HepG2 (cell line): ENCODE results near the gene FBXO28. TPM values are rescaled to one million over a fixed set of nuclear protein-coding genes. Genes with fewer than 3 reads are reported as not detected.

Source experiments
- ATAC-seq: fragments of 200-7000 bp; cut with Tn5 transposase; 3 replicates; pipeline ENCODE4 v1.9.1; 2020; ENCODE audit warnings: mild to moderate bottlenecking, moderate library complexity
- BruUV-seq: library from RNA; stranded (reverse); fragments of 400-500 nt; replicated peaks from 2 replicates; lab custom pipeline; 2021; lab: Mats Ljungman, UMichigan
- CTCF ChIA-PET: fragments of 300-600 bp; formaldehyde crosslinking; extraction: SDS; loops from one replicate; lab custom pipeline; 2021; ENCODE audit warnings: low total read pairs, inconsistent platforms, low intra/inter-chr PET ratio; lab: Yijun Ruan, JAX
- POLR2A ChIA-PET: fragments of 350-600 bp; sonication (Branson Sonifier 250); formaldehyde crosslinking; loops from one replicate; lab custom pipeline; 2020; ENCODE audit warnings: antibody characterized with exemption, inconsistent platforms; lab: Yijun Ruan, JAX
- DNase-seq: peaks from one replicate; pipeline ENCODE4 v3.0.0-alpha.2; 2015; ENCODE audit warnings: low spot score
- FAIRE-seq: peaks from 3 replicates; lab custom pipeline; 2011; peaks lifted over from hg19 to GRCh38; lab: Jason Lieb, UNC
- H2AFZ ChIP-seq: one replicate; pipeline ENCODE4 v1.6.1; 2011; ENCODE audit warnings: low read length, inconsistent platforms
- H3K27ac ChIP-seq: fragments of 300-600 bp; 3 replicates; pipeline ENCODE4 v1.8.0; 2011; ENCODE audit warnings: mixed run types, mild to moderate bottlenecking, mixed read lengths, low read length, inconsistent platforms; ENCODE audit not compliant: insufficient read depth; ENCODE audit errors: extremely low read length
- H3K27me3 ChIP-seq, 2 experiments: fragments of 200-600 bp in 1 of 2; 2 replicates in 1 of 2; 3 replicates in 1 of 2; pipeline versions ENCODE4 v1.6.0 to v1.8.0; 2011; ENCODE audit warnings: low read length in 2 of 2, mild to moderate bottlenecking in 2 of 2, moderate library complexity in 2 of 2, inconsistent platforms in 1 of 2; ENCODE audit not compliant: insufficient read depth in 2 of 2, control insufficient read depth in 1 of 2
- H3K36me3 ChIP-seq, 2 experiments: fragments of 200-600 bp in 1 of 2; replicated peaks in 1 of 2; 2 replicates in 1 of 2; 3 replicates in 1 of 2; pipeline versions ENCODE4 v1.5.1 to v1.8.0; 2011; ENCODE audit warnings: low read length in 2 of 2, inconsistent platforms in 1 of 2; ENCODE audit not compliant: insufficient read depth in 2 of 2, control insufficient read depth in 1 of 2
- H3K4me1 ChIP-seq: 2 replicates; pipeline ENCODE4 v1.5.1; 2012; ENCODE audit warnings: low read length, inconsistent platforms; ENCODE audit not compliant: insufficient read depth
- H3K4me2 ChIP-seq: 2 replicates; pipeline ENCODE4 v1.6.0; 2011; ENCODE audit warnings: low read depth, low read length, inconsistent platforms
- H3K4me3 ChIP-seq, 3 experiments: fragments of 200-600 bp in 1 of 3; sonication (generic), shearing (Covaris generic) in 1 of 3; replicated peaks in 1 of 3; 2 replicates each; pipeline ENCODE4 v1.5.1; 2011 to 2016; ENCODE audit warnings: low read length in 3 of 3, inconsistent platforms in 2 of 3, low read depth in 2 of 3, mild to moderate bottlenecking in 2 of 3, control low read depth in 1 of 3, mixed read lengths in 1 of 3; ENCODE audit not compliant: insufficient read depth in 1 of 3
- H3K79me2 ChIP-seq: one replicate; pipeline ENCODE4 v1.6.1; 2011; ENCODE audit warnings: low read length, inconsistent platforms; ENCODE audit not compliant: insufficient read depth
- H3K9ac ChIP-seq: 2 replicates; pipeline ENCODE4 v1.6.0; 2011; ENCODE audit warnings: mild to moderate bottlenecking, low read depth, low read length, inconsistent platforms; ENCODE audit not compliant: insufficient read depth
- H3K9me3 ChIP-seq: 2 replicates; pipeline ENCODE4 v1.5.1; 2012; ENCODE audit warnings: mild to moderate bottlenecking, low read length
- H4K20me1 ChIP-seq: 2 replicates; pipeline ENCODE4 v1.6.0; 2011; ENCODE audit warnings: inconsistent platforms, mild to moderate bottlenecking, low read length, moderate library complexity; ENCODE audit not compliant: insufficient read depth
- ASH2L ChIP-seq: fragments of 300-600, 200-600 bp; sonication (generic); IDR thresholded peaks from 2 replicates; pipeline ENCODE4 v1.7.0; 2017; ENCODE audit warnings: low read depth, mild to moderate bottlenecking, moderate library complexity, mixed read lengths, low read length; ENCODE audit not compliant: insufficient read length
- DR1 ChIP-seq: sonication (generic); formaldehyde crosslinking; IDR thresholded peaks from 2 replicates; pipeline ENCODE4 v1.8.0; 2021; ENCODE audit warnings: mild to moderate bottlenecking, missing genetic modification reagents, inconsistent platforms
- KDM5B ChIP-seq: sonication (generic); formaldehyde crosslinking; IDR thresholded peaks from 2 replicates; pipeline ENCODE4 v1.4.0; 2020; ENCODE audit warnings: missing genetic modification reagents, mild to moderate bottlenecking, borderline replicate concordance
- KLF9 ChIP-seq: IDR thresholded peaks from 2 replicates; pipeline ENCODE4 v1.6.1; 2016; ENCODE audit warnings: low read depth
- RFX1 ChIP-seq: fragments of 450-650 bp; IDR thresholded peaks from 2 replicates; pipeline ENCODE4 v1.6.1; 2017
- SMARCE1 ChIP-seq: fragments of 450-650 bp; IDR thresholded peaks from 2 replicates; pipeline ENCODE4 v1.6.1; 2017; ENCODE audit warnings: borderline replicate concordance
- ZNF704 ChIP-seq: sonication (generic); formaldehyde crosslinking; IDR thresholded peaks from 2 replicates; pipeline ENCODE4 v1.8.1; 2023; ENCODE audit warnings: mild to moderate bottlenecking, inconsistent platforms, moderate library complexity, missing genetic modification reagents, borderline replicate concordance
- WGBS: methylation state at CpG from one replicate; pipeline ENCODE4 v1.1.6; 2017; ENCODE audit warnings: low lambda C conversion rate; 5-methylcytosine and 5-hydroxymethylcytosine counted together
- in situ Hi-C: cut with HindIII; loops from 2 replicates; pipeline ENCODE4 v1.10.0; 2017; ENCODE audit warnings: low pct_unique_long_range_greater_than_20kb; ENCODE audit not compliant: extremely low pct_ligation_motif_present
- intact Hi-C: fragments of 100-400 bp; cut with micrococcal nuclease; formaldehyde crosslinking; loops from one replicate; pipeline ENCODE4 v1.10.0; 2022; ENCODE audit not compliant: unreplicated experiment
- polyA plus RNA-seq, 8 experiments: library from polyadenylated mRNA; depleted of rRNA in 3 of 8; stranded (reverse) in 7 of 8; unstranded in 1 of 8; fragments of >200 nt; fragmentation: Illumina TruSeq in 4 of 8; extraction: Trizol in 4 of 8; gene quantifications; 2 replicates each; pipeline versions ENCODE4 v1.2.1 to v1.2.3, GENCODE V29; 2011 to 2016; ENCODE audit warnings: low read depth in 4 of 8, missing spikeins in 1 of 8, mixed read lengths in 1 of 8; ENCODE audit not compliant: insufficient read depth in 1 of 8
- total RNA-seq, 5 experiments: library from RNA; depleted of rRNA; stranded (reverse); fragments of >200 nt; fragmentation: Illumina TruSeq; extraction: Trizol; gene quantifications; 2 replicates each; pipeline ENCODE4 v1.2.3, GENCODE V29; 2016; ENCODE audit warnings: low read depth in 1 of 5

The FBXO28 gene
- total and polyA plus RNA-seq, 2 of the 13 experiments (the other 11 are each of a cell fraction or from before 2014, with no cell fraction given): 8.5 to 29.1 TPM

- TF ChIP-seq DR1 (CRISPR knock-in tag): no peak
- no peak for TF ChIP-seq KDM5B
Measured at GRCh38 chr1:224159541-224159940, 45.6 kb downstream of the FBXO28 start (continued).

- peaks cover 1 to 25% of the 10 kb centered on the region in 2 experiments; a peak in 3 of 5 replicates for H3K36me3 ChIP-seq
- CTCF ChIA-PET: no interaction called here
Measured at GRCh38 chr1:224160171-224160682, 46.3 kb downstream of the FBXO28 start.

More at GRCh38 chr1:224160171-224160682, 46.3 kb downstream of the FBXO28 start:
- no peaks in the 10 kb centered on the region for H3K27me3 ChIP-seq
- H4K20me1 ChIP-seq: no peaks in the 10 kb centered on the region
- in situ Hi-C loops (no loop called here), intact Hi-C loops (no loop called here)
- no peaks in the 10 kb centered on the region for H3K79me2 ChIP-seq
- H3K9me3 ChIP-seq: no peaks in the 10 kb centered on the region
- TSS peak; percentile 9 for BruUV-seq
- no peak overlapping the region for H2AFZ ChIP-seq
- WGBS: 96% methylated on average over 9 of the region's 9 CpGs
- ATAC-seq (no peak), FAIRE-seq (no peak), DNase-seq (no peak)
- no peak overlapping the region for H3K4me3 ChIP-seq
- POLR2A ChIA-PET: no interaction called here
- H3K9ac ChIP-seq: no peak overlapping the region
- H3K27ac ChIP-seq: no peak overlapping the region
- no peaks in the 10 kb centered on the region; the same call in 1 of the 2 replicates for H3K4me1 ChIP-seq
- no peak for TF ChIP-seq SMARCE1
- no peak for TF ChIP-seq ASH2L
- no peak for TF ChIP-seq KLF9 (CRISPR knock-in tag)
- no peak for TF ChIP-seq RFX1
- TF ChIP-seq ZNF704 (CRISPR knock-in tag): no peak
- no peak overlapping the region for H3K4me2 ChIP-seq
